ENCODE measurements around the gene ZNF322.

The ZNF322 gene

DNA sequence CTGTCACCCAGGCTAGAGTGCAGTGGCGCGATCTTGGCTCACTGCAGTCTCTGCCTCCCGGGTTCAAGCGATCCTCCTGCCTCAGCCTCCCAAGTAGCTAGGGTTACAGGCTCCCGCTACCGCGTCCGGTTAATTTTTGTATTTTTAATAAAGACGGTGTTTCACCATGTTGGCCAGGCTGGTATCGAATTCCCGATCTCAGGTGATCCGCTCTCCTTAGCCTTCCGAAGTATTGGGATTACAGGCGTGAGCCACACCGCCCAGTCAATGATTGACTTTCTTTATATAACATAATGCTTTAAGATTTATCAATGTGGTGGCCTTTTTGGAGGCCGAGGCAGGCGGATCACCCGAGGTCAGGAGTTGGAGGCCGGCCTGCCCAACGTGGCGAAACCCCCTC, 70.6 kb downstream of the ZNF322 start:
- DNase-seq (ENCODE audit: low spot score): no peak
